KG1 (cell line): ENCODE measurements around the gene COQ10B.
"Not testable (repeated sequence)": the region's sequence is repeated elsewhere in the genome, so short reads cannot be mapped to it uniquely, and the experiment has no call there.

Experiments used
- DNase-seq: peaks from one replicate; lab custom pipeline; 2025; lab: John Stamatoyannopoulos, UW

COQ10B gene

GRCh38 chr2:197450935-197451358, 2.4 kb upstream of the COQ10B start:
- not testable (repeated sequence) for DNase-seq

- DNase-seq, result no peak
Observed at GRCh38 chr2:197452754-197453122, 614 bp upstream of the COQ10B start.

GRCh38 chr2:197453914-197454398, 604 bp downstream of the COQ10B start:
- DNase-seq, result no peak

GRCh38 chr2:197454923-197455322, 1.6 kb downstream of the COQ10B start:
- DNase-seq, result no peak

GRCh38 chr2:197455428-197455827, 2.1 kb downstream of the COQ10B start:
- DNase-seq, result no peak

- no peak for DNase-seq
Observed at GRCh38 chr2:197460649-197461048, 7.3 kb downstream of the COQ10B start.

- DNase-seq, result no peak
Observed at GRCh38 chr2:197461057-197461456, 7.7 kb downstream of the COQ10B start.

GRCh38 chr2:197464175-197464574, 10.8 kb downstream of the COQ10B start:
- no peak for DNase-seq

GRCh38 chr2:197472166-197472565, 18.8 kb downstream of the COQ10B start:
- no peak for DNase-seq

- DNase-seq, result no peak
Observed at GRCh38 chr2:197477797-197478196, 24.4 kb downstream of the COQ10B start.

GRCh38 chr2:197480165-197481036, 27.0 kb downstream of the COQ10B start:
- DNase-seq, result no peak

GRCh38 chr2:197484248-197484647, 30.9 kb downstream of the COQ10B start:
- DNase-seq, result not testable (repeated sequence)

- no peak for DNase-seq
Observed at GRCh38 chr2:197486175-197486574, 32.8 kb downstream of the COQ10B start.

- DNase-seq, result no peak
Observed at GRCh38 chr2:197487385-197487784, 34.0 kb downstream of the COQ10B start.

GRCh38 chr2:197495433-197496134, 42.2 kb downstream of the COQ10B start:
- no peak for DNase-seq

GRCh38 chr2:197496695-197497094, 43.3 kb downstream of the COQ10B start:
- no peak for DNase-seq

- no peak for DNase-seq
Observed at GRCh38 chr2:197497326-197497725, 44.0 kb downstream of the COQ10B start.

- DNase-seq, result no peak
Observed at GRCh38 chr2:197498235-197498936, 45.0 kb downstream of the COQ10B start.

- DNase-seq, result no peak
Observed at GRCh38 chr2:197498937-197499593, 45.7 kb downstream of the COQ10B start.

- DNase-seq, result peak; percentile 99
Observed at GRCh38 chr2:197499594-197500502, 46.5 kb downstream of the COQ10B start, which contains the start of the genes HSPD1 and HSPE1. Gene HSPD1, minus strand, starts transcription at chr2:197499840. Its CDS starts 992 bp downstream, at chr2:197498848. Gene HSPE1, plus strand, starts transcription at chr2:197500379. Its CDS starts 58 bp downstream, at chr2:197500437.
